Uterus (tissue), 4 donors: ENCODE measurements around the gene SELENOO. TPM values are rescaled to one million over a fixed set of nuclear protein-coding genes. Genes with fewer than 3 reads are reported as not detected.

Source experiments
- DNase-seq, 2 donors: peaks; one replicate each; pipeline ENCODE4 v3.0.0-alpha.2; 2019 to 2020
- H3K27ac ChIP-seq, 2 donors: fragments of 200-600 bp; sonication (generic); 1 replicate in 1 of 2; 2 replicates in 1 of 2; pipeline ENCODE4 v1.5.1; 2016 to 2018
- H3K27me3 ChIP-seq, 2 donors: fragments of 200-600 bp; sonication (generic); one replicate each; pipeline ENCODE4 v1.5.1; 2018 to 2019; ENCODE audit warnings: control low read depth in 1 of 2
- H3K36me3 ChIP-seq, 2 donors: fragments of 200-600 bp; sonication (generic); one replicate each; pipeline ENCODE4 v1.5.1; 2019; ENCODE audit warnings: control low read depth in 1 of 2
- H3K4me1 ChIP-seq, 2 donors: fragments of 200-600 bp; sonication (generic); one replicate each; pipeline ENCODE4 v1.5.1; 2018 to 2019; ENCODE audit warnings: control low read depth in 1 of 2
- H3K4me3 ChIP-seq, 2 donors: fragments of 200-600 bp; sonication (generic); 1 replicate in 1 of 2; 2 replicates in 1 of 2; pipeline ENCODE4 v1.5.1; 2018 to 2019; ENCODE audit warnings: mild to moderate bottlenecking in 1 of 2
- H3K9me3 ChIP-seq, 2 donors: fragments of 200-600 bp; sonication (generic); one replicate each; pipeline ENCODE4 v1.5.1; 2019; ENCODE audit warnings: control low read depth in 1 of 2
- POLR2A ChIP-seq, 2 donors: fragments of 450-650 bp; IDR thresholded peaks; one replicate each; pipeline ENCODE4 v1.6.1; 2016; ENCODE audit warnings: antibody characterized with exemption in 2 of 2, mild to moderate bottlenecking in 1 of 2, moderate library complexity in 1 of 2
- intact Hi-C: fragments of 100-400 bp; cut with DNase I; formaldehyde crosslinking; loops from one replicate; pipeline ENCODE4 v1.15.1; 2023; ENCODE audit warnings: low total_unique reads
- total RNA-seq, 4 donors: library from RNA; depleted of rRNA in 3 of 4; stranded (reverse); fragments of >200 nt in 3 of 4; gene quantifications; one replicate each; pipeline versions ENCODE4 v1.1.0 to v1.2.4, GENCODE V29; 2014 to 2023
- TF ChIP-seq, protein P1 (sequence below), 4 experiments: fragments of 200-600 bp in 2 of 4; fragments of 450-650 bp in 2 of 4; sonication (generic) in 2 of 4; IDR thresholded peaks; one replicate each; pipeline ENCODE4 v1.5.1; 2016 to 2019; ENCODE audit warnings: antibody characterized with exemption in 4 of 4, mild to moderate bottlenecking in 2 of 4, moderate library complexity in 1 of 4
- donor health status: DM: yes; HTN: yes; CAD: no.

SELENOO gene
- total RNA-seq, 4 donors from 2014 or later: 1.5 to 22.1 (median 10.0) TPM

DNA sequence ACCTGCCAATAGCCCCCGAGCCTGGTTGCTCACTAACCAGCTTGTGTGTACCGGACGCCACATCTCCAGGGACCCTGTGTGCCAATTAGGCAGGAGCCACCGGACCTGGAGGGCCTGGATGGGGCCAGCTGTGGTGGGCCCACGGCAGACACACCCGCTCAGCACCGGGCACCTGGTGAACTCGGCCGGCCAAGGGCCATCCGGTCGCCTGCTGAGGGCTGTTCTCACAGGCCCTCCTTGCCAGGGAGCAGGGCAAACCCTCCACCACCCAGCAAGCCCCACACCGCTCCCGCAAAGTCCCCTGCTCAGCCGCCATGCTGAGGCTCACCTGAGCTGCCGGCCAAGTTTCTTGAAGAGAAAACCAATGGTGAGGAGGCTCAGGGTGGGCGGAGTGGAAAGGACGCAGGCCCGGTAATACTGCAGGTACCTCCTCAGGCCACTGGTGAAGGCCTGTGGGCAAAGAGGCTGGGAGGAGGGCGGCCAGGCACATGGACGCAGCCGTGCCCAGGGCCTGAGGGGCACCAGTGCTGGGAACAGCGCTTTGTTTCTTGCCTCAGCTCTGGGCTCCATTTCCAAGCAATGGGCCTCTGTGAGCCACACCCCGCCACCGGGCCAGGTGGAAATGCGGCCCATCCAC, 26.9 kb downstream of the SELENOO start:
- no peaks in the 10 kb centered on the region for H3K36me3 ChIP-seq
- no peak for DNase-seq

DNA sequence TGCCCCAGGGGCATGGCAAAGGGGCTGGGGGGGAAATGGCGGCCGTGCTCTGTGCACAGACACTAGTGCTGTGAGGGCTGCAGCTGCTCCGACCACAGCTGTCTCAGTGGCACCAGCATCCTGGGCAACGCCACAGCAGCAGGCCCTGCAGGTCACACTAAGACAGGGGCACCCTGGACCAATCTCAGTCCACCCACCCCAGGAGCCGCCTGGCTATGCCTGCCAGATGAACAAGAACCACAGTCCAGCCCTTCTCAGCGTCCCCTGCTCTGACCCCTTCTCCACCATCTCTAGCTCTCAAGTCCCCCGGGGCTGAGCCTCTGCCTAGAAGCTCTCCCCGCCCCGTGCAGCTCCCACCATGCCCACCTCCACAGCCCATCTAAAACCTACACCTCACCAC, 27.6 kb downstream of the SELENOO start:
- Histone ChIP-seq H3K9me3 (no peaks in the 10 kb centered on the region), H3K4me1 (no peaks in the 10 kb centered on the region), H3K36me3 (no peaks in the 10 kb centered on the region), H3K4me3 (no peak overlapping the region), H3K27ac (no peak overlapping the region), H3K27me3 (no peaks in the 10 kb centered on the region)
- intact Hi-C loops: no loop called here
- DNase-seq: no peak
- TF ChIP-seq, protein P1, sequence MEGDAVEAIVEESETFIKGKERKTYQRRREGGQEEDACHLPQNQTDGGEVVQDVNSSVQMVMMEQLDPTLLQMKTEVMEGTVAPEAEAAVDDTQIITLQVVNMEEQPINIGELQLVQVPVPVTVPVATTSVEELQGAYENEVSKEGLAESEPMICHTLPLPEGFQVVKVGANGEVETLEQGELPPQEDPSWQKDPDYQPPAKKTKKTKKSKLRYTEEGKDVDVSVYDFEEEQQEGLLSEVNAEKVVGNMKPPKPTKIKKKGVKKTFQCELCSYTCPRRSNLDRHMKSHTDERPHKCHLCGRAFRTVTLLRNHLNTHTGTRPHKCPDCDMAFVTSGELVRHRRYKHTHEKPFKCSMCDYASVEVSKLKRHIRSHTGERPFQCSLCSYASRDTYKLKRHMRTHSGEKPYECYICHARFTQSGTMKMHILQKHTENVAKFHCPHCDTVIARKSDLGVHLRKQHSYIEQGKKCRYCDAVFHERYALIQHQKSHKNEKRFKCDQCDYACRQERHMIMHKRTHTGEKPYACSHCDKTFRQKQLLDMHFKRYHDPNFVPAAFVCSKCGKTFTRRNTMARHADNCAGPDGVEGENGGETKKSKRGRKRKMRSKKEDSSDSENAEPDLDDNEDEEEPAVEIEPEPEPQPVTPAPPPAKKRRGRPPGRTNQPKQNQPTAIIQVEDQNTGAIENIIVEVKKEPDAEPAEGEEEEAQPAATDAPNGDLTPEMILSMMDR (IDR thresholded peaks at IDR 0.05): no peak
- no peak for TF ChIP-seq POLR2A (IDR thresholded peaks at IDR 0.05)

More for the DNA sequence above, 26.9 kb downstream of the SELENOO start:
- no peaks in the 10 kb centered on the region for H3K4me1 ChIP-seq
- H3K27ac ChIP-seq: no peak overlapping the region
- no peaks in the 10 kb centered on the region for H3K27me3 ChIP-seq
- intact Hi-C loops: no loop called here
- no peaks in the 10 kb centered on the region for H3K9me3 ChIP-seq
- no peak overlapping the region for H3K4me3 ChIP-seq
- no peak for TF ChIP-seq POLR2A (IDR thresholded peaks at IDR 0.05)
- TF ChIP-seq, protein P1 (IDR thresholded peaks at IDR 0.05): no peak

DNA sequence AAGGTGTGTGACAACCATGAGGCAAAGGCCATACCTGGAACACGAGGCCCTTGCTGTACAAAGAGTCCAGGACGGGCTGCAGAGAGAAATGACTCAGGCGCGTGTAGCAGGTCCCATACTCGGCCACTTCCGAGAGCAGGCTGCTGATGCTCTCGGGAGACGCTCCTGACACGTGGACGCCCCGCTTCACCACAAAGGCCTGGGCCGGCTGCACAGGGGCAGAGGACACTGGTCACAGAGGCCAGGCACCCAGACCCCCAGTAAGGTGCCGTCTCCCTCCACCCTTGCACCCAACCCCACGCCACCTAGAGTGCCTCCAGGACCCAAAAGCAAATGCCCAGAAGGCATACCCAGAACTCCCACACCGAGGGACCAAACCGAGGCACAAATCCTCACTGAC, 28.6 kb downstream of the SELENOO start:
- H3K36me3 ChIP-seq: no peaks in the 10 kb centered on the region
- no peak overlapping the region for H3K4me3 ChIP-seq
- no peak for DNase-seq

DNA sequence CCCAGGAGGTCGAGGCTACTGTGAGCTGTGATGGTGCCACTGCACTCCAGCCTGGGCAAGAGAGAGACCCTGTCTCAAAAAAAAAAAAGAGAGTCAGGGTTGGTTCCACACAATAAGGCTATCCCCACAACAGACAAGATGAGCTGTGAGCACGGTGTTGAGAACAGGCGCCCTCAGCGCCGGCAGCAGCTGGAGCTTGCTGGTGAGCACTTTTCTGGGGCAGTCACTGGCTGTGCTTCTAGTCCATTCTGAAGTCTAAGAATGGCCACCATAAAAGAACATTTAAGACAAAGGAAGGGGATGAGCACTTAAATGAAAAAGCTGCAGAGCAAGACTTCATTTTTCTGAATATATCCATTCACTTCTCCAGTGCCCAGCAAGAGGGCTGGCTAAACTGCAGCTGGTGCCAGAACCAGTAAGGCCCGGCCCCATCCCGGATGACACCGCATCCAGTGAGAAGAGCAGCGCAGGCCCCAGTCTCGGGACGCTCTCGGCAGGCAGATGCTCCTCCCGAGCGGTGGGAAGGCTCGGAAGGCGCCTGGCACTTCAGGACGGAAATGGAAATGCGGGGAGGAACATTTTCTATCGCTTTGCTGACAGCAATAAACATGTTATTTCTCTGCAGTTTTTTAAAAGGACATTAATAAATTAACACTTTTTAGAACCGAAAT, 31.8 kb downstream of the SELENOO start:
- Histone ChIP-seq H3K4me3 (no peak overlapping the region), H3K4me1 (no peaks in the 10 kb centered on the region), H3K36me3 (no peaks in the 10 kb centered on the region), H3K27me3 (no peaks in the 10 kb centered on the region), H3K27ac (no peak overlapping the region), H3K9me3 (no peaks in the 10 kb centered on the region)
- intact Hi-C loops: no loop called here
- no peak for DNase-seq
- TF ChIP-seq, protein P1 (IDR thresholded peaks at IDR 0.05): no peak
- TF ChIP-seq POLR2A (IDR thresholded peaks at IDR 0.05): no peak

More for the DNA sequence above, 28.6 kb downstream of the SELENOO start:
- no peak overlapping the region for H3K27ac ChIP-seq
- no peaks in the 10 kb centered on the region for H3K4me1 ChIP-seq
- TF ChIP-seq, protein P1 (IDR thresholded peaks at IDR 0.05): no peak
- no peak for TF ChIP-seq POLR2A (IDR thresholded peaks at IDR 0.05)
- no peaks in the 10 kb centered on the region for H3K9me3 ChIP-seq
- no peaks in the 10 kb centered on the region for H3K27me3 ChIP-seq
- intact Hi-C loops: no loop called here

DNA sequence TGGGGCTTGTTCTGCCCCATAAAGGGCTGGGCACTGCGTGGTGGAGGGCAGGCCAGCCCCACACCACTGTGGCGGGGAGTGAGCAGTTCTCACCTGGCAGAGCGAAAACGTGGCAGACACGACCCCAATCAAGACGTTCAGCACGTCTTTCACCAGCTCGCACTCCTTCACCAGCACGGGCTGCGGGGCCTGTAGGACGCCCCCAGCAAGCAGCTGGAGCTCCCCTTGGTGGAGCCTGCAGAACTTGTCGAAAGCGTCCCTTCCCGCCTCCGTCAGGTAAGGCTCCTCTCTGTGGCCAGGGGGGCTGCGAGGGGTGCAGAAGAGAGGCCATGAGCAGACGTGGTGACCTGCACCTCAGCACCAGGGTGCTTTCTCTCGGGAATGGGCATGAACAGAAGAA, 32.4 kb downstream of the SELENOO start:
- H3K4me1 ChIP-seq: no peaks in the 10 kb centered on the region
- no peaks in the 10 kb centered on the region for H3K27me3 ChIP-seq
- H3K4me3 ChIP-seq: no peak overlapping the region
- no peak for DNase-seq
- intact Hi-C loops: no loop called here
- no peak overlapping the region for H3K27ac ChIP-seq
- H3K36me3 ChIP-seq: no peaks in the 10 kb centered on the region
- no peaks in the 10 kb centered on the region for H3K9me3 ChIP-seq
- TF ChIP-seq, protein P1 (IDR thresholded peaks at IDR 0.05): no peak
- no peak for TF ChIP-seq POLR2A (IDR thresholded peaks at IDR 0.05)
